NCI-H510A (cell line): Measurements from ENCODE around the gene WNK1.

Experiments used
- DNase-seq: peaks from one replicate; lab custom pipeline; 2025; lab: John Stamatoyannopoulos, UW

WNK1 gene

DNA sequence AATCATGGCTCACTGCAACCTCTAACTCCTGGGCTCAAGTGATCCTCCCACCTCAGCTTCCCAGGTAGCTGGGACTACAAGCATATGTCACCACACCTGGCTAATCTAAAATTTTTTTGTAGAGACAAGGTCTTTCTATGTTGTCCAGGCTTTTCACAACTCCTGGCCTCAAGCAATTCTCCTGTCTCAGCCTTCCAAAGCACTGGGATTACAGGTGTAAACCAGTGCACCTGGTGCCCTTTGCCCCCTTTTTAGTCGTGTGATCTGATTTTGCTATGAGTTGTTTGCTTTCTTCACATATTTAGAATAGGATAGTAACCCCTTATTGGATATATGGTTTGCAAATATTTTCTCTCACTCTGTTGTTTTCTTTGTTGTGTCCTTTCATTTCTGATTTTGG, 198.8 kb downstream of the WNK1 start:
- no peak for DNase-seq

DNA sequence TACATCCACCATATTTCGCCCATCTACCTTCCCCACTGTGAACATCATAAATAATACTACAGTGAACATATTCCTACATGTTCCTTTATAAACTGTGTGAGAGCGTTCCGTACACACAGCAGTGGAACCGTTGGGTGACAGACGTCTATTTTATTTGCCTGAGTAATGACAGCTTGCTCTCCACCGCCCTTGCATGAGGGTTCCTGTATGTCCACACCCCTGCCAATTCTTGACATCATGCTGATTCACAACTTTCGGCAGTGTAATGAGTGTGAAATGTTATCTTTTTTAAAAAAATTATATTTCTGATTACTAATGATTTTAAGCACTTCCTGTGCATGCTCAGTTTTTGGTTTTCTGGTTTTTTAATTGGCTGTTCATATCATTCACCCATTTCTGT, 201.4 kb downstream of the WNK1 start:
- no peak for DNase-seq

DNA sequence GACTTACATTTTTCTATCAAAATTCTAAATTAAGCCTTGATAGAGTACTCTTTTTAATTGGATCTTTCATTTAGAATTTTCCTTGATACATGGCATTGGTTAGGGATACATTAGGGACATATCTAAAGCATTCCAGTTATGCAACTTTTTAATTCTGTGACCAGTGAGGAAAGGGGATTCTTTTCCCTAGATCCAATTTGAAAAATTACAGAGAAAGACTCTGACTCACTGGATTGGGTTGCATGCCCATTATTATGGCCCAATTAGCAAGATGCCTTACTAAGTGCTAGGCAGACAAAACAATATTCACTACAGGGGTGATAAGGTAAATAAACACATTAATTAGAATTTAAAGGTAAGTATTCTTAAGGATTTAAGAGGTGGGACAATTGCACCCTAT, 202.4 kb downstream of the WNK1 start:
- DNase-seq, result no peak

DNA sequence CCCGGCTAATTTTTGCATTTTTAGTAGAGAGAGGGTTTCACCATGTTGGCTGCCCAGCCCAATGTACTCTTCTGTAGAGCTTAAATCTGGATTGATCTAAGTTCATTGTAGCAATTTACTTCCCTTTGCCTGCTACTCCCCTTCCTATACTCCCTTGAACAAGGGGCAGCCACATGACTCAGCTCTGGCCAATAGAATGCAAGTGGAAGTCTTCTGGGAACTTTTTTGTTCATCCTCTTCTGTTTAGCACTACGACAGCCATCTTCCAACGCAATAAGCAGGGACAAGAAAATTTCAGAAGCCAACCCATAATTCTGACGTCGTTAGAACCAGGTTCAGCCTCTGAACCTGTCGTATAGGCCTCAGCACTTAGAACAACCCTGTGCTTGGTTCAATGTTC, 203.6 kb downstream of the WNK1 start:
- no peak for DNase-seq

DNA sequence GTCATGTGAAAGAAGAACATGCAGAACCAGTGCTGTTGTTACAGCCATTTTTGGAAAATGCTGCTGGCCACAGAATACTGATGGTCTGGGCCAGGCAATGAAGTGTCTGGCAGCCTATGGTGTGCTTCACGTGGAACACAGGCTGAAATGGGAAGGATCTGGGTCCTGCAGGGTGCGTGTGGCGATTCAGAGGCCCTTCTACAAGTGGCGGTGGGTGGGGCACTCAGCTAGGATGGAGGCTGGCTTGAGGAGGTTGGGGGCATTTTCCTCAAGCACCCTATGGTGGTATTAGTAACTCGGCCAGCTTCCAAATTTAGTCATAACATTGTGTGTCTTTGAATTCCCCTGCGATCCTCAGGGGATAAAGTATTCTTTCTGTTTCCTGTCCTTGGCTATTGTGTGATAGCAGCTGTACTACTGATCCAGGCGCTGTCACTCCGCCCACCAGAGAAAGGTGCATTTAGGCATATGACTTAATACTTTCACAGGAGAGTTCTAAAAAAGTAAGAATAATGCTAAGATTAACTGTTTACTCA, 206.3 kb downstream of the WNK1 start:
- no peak for DNase-seq
